ENCODE measurements around the gene LRRC4B.

DNA sequence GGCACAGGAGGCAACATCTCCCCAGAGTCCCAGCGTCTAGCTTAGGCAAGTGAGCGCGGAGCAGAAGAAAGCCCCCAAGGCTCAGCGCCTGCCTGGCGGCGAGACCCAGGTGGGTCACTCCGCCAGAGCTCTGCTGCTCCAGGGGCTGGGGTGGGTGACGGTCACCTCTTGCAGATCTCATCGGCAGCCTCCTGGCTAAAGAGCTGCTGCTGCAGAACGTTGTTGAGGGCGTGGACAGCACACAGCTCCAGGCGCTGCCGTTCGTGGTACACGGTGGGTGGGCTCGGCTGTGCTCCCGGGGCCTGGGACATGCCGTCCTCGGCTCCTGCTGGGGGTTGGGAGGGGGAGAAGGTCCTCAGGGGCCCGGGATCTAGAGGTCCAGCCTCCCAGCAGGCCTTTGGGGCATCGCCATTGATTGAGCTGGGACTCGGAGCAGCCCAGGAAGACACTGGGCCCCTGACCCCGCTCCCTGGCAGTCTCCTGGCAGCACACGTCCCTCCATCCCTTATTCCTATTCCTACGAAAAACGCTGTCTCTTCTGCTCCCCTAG lies 58.0 kb downstream of the LRRC4B start:
- TF ChIP-seq ZNF600 (tag by site-specific recombination; IDR thresholded peaks at IDR 0.05) (no peak), ZBTB1 (tag by site-specific recombination; IDR thresholded peaks at IDR 0.05) (no peak), ZNF366 (tag by site-specific recombination; conservative IDR thresholded peaks at IDR 0.05) (0 out of 2 replicates have a peak, but pooled peaks have one; percentile 41), ZNF184 (tag by site-specific recombination; IDR thresholded peaks at IDR 0.05) (no peak), ZNF548 (tag by site-specific recombination; IDR thresholded peaks at IDR 0.05) (no peak), ZNF610 (tag by site-specific recombination; IDR thresholded peaks at IDR 0.05; ENCODE audit: borderline replicate concordance) (no peak), ZNF37A (tag by site-specific recombination; IDR thresholded peaks at IDR 0.05) (no peak)
- TF ChIP-seq, protein P1, sequence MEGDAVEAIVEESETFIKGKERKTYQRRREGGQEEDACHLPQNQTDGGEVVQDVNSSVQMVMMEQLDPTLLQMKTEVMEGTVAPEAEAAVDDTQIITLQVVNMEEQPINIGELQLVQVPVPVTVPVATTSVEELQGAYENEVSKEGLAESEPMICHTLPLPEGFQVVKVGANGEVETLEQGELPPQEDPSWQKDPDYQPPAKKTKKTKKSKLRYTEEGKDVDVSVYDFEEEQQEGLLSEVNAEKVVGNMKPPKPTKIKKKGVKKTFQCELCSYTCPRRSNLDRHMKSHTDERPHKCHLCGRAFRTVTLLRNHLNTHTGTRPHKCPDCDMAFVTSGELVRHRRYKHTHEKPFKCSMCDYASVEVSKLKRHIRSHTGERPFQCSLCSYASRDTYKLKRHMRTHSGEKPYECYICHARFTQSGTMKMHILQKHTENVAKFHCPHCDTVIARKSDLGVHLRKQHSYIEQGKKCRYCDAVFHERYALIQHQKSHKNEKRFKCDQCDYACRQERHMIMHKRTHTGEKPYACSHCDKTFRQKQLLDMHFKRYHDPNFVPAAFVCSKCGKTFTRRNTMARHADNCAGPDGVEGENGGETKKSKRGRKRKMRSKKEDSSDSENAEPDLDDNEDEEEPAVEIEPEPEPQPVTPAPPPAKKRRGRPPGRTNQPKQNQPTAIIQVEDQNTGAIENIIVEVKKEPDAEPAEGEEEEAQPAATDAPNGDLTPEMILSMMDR (tag by site-specific recombination; IDR thresholded peaks at IDR 0.05): no peak
- TF ChIP-seq, protein P2, sequence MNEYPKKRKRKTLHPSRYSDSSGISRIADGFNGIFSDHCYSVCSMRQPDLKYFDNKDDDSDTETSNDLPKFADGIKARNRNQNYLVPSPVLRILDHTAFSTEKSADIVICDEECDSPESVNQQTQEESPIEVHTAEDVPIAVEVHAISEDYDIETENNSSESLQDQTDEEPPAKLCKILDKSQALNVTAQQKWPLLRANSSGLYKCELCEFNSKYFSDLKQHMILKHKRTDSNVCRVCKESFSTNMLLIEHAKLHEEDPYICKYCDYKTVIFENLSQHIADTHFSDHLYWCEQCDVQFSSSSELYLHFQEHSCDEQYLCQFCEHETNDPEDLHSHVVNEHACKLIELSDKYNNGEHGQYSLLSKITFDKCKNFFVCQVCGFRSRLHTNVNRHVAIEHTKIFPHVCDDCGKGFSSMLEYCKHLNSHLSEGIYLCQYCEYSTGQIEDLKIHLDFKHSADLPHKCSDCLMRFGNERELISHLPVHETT (tag by site-specific recombination; IDR thresholded peaks at IDR 0.05): no peak
